Activated T-cell treated with anti-CD3 and anti-CD28 coated beads, Interleukin-2, amount 50 U/mL, for 48 hours (primary cell): Measurements from ENCODE around the gene ANKRD13B.
A peak's percentile ranks its signal among the peaks of the same experiment; 100 is the strongest.

Source experiments
- DNase-seq, 2 experiments: peaks; one replicate each; pipeline ENCODE4 v3.0.0-alpha.2; 2020

ANKRD13B gene

DNA sequence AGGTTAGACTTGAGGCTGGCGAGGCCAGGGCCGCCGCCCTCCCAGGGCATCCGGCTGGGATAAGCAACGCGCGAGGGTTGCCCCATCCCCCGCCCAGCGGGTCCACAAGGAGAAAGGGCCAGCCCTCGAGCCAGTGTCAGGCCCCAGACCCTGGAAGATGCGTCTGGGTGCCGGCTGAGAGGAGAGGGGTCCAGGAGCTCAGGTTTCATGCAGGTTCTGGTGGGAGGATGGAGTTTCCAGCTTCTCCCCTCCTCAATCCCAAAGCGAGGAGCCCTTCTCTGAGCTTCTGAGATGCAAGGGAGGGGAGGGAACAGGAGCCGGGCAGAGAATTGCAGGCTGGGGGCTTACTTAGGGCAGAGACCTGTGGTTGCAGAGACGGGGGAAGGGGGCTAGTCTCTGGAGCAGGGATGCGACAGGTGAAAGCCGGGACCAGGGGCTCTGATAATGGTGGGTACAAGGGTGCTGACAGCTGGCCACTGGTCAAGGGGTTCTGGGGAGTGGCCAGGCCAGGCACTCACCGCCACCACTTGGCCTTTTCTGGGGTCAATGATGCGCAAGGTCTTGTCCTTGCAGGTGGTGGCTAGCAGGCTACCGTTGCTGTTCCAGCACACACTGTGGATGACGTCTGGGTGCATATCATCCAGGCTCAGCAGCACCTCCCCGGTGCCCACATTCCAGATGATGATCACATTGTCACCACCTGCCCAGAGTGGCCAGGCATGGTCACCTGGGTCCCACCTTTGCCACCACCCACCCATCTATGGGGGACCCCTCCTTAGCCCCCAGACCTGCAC lies 25.5 kb downstream of the ANKRD13B start:
- DNase-seq: peak in 1 of 2 experiments; percentile 24

- DNase-seq: peak in 1 of 2 experiments; percentile 26
These were observed 26.3 kb downstream of the ANKRD13B start for GRCh38 chr17:29619251-29619650.

DNA sequence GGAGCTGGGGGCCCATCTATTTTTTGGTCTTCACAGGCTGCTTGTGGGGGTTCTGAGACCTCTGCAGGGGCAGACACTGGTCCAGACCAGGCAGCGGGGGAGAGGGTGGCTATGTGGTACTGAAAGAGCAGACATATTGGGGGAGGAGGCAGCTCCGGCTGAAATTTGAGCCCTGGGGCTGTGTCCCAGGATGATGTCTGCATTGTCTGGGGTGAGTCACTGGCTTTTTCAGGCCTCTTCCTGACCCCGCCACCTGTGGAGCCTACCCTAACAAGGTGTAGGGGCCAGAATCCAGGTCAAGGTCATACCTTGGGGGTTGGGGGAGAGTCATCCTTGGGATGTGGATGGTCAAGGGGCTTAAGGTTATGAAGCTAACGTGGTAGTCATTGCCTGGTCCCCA lies 27.3 kb downstream of the ANKRD13B start:
- DNase-seq: no peak

- no peak for DNase-seq
These were observed 28.0 kb downstream of the ANKRD13B start for GRCh38 chr17:29620779-29621500.

- no peak for DNase-seq
These were observed 28.8 kb downstream of the ANKRD13B start for GRCh38 chr17:29621751-29622194.

GRCh38 chr17:29622337-29623282 lies 29.7 kb downstream of the ANKRD13B start, which contains the start of gene CORO6:
TSS of gene CORO6 (minus strand) at chr17:29622912. CDS start at chr17:29621421, 1,491 bp downstream.
- peak; percentile 84 to 86 for DNase-seq

GRCh38 chr17:29623283-29623647 lies 30.3 kb downstream of the ANKRD13B start:
- no peak for DNase-seq

DNA sequence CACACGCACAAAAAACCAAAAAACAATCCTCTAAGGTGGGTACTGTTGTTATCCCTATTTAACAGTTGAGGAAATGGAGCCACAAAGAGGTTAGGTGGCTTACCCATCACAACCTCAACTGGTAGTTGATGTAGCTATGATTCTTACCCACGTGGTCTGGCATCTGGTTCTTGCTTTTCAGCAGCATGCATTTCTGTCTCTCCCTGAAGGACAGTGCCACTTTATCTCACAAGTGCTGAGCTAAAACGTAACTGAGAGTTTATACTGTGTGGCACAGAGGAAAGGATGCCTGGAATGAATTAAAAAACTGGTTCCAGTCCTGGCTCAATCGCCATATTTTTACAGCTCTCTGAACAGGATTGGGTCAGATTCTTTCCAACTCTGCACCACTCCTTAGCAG lies 31.7 kb downstream of the ANKRD13B start:
- DNase-seq: peak in 1 of 2 experiments; percentile 26

GRCh38 chr17:29625037-29625750 lies 32.3 kb downstream of the ANKRD13B start:
- DNase-seq: no peak

- no peak for DNase-seq
These were observed 35.0 kb downstream of the ANKRD13B start for GRCh38 chr17:29627951-29628350.

GRCh38 chr17:29628644-29629043 lies 35.7 kb downstream of the ANKRD13B start:
- DNase-seq: no peak

DNA sequence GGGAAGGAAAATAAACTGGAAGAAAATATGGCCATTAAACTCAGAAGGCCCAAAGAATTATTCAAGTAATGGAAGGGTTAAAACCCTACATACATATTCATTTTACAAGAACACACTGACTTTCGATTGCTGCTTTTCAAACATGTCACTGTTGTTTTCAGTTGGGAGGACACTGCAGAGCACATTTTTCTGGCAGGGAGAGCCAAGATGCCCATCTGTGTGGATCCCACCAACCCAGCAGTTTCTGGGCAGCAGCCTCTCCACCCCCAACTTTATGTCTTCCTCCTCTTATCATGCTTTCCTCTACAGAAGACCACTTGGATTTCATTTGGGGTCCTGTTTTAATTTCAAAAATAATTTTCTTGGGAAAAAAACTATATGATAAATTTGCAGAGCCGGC lies 36.9 kb downstream of the ANKRD13B start:
- DNase-seq: no peak

DNA sequence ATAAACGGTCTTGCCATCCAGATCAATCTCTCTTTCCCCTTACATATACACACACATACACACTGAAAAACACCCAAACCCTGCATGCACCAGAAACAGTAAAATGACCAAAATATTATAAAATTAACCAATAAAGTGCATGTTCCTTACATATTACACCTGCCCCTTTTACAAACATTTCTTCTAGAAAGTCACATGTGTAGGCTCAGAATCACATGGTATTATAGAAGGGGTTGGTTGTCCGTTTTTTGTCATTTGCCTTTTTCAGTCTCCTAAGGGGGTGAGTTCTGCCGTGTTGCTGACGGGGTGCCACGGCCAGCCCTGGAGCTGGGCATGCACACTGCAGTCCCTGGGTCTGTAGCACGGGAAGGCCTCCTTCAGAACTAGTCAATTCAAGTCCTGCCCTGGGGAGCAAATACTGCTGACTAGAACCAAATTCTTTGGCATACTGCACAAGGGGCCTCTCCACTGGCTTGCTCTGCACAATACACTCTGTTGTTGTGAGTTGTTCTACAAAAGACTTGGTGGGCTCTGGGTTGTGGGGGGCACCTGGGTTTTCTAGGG lies 37.8 kb downstream of the ANKRD13B start:
- no peak for DNase-seq

DNA sequence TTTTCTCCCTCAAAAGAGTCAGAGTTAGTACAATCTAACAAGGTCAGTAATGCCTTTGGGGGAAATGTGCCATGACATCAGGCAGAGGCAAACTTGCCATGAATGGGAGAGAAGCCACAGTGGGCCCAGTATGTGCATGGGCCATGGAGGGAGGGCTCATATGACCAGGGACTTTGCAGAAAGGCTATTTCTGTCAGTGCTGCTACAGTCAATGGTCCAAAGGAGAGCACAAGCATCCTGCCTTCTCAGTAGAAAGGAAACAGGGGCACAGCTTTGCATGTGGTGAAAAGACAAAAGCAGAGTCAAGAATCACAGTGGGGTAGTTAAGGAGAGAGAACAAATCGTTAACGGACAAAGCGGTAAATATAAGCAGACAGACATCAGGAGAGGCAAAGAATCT lies 41.0 kb downstream of the ANKRD13B start:
- no peak for DNase-seq

GRCh38 chr17:29640413-29640812 lies 47.5 kb downstream of the ANKRD13B start:
- no peak for DNase-seq

DNA sequence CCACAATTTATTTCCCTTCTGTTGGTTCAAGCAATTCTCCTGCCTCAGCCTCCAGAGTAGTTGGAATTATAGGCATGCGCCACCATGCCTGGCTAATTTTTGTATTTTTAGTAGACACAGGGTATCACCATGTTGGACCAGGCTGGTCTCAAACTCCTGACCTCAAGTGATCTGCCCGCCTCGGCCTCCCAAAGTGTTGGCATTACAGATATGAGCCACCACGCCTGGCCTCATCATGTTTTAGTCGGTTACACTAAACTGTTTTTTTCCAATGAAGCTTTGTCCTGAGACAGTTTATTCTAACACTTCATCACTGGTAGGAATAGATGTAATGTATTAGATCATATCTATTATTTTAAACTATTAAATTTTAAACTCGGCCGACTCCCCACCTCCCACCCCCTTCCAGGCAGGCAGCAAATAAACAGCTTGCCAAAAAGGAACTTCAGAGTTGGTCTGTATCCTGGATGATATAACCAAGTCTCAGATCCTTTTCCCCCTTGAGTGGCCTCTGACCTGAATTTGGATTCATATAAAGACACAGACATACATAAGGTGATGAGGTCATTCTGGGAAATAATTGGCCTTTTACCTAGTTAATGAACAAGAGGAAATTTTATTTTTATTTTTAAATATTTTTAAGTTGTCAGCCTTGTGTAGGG lies 48.2 kb downstream of the ANKRD13B start:
- no peak for DNase-seq

- no peak for DNase-seq
These were observed 49.3 kb downstream of the ANKRD13B start for GRCh38 chr17:29642171-29642611.

DNA sequence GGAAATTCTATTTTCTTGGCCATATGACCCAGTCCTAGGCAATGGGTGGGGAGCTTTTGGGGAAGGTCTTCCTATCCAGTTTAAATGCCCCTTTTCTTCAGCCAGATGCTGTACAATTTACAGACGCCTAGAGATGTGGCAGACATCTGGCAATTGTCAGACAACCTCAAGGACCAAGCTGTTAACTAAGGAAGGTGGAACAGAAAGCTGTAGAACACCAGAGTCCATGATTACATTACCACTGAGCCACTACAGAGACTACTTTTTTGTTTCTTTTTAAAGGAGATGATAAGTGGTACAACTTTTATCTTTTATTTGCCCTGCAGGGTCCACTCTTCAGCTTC lies 50.9 kb downstream of the ANKRD13B start:
- no peak for DNase-seq

DNA sequence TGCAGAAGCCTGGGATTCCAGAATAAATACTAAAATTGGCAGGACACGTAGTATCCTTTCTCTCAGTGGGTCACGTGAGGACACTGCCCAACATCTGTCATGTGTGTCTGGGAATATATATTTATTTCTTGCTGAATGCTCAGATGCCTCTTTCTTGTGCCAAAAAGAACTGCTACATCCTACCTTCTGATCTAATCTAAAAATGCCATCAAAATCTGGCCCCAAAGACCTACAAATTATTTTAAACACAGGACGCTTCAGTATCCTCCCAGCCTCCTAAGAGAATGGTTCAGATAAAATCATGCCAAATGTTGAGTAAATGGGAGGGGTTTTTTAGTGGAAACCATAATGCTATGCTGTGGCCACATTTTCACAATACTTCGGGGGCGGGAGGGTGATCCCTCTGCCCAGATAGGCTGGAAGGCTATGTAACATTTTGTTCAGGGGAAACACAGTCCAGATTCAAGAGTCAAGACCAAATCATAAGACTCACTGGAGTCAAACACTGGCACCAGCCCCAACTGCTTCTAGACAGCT lies 52.7 kb downstream of the ANKRD13B start:
- no peak for DNase-seq

- no peak for DNase-seq
These were observed 55.1 kb downstream of the ANKRD13B start for GRCh38 chr17:29648005-29648404.

GRCh38 chr17:29649359-29649758 lies 56.4 kb downstream of the ANKRD13B start:
- DNase-seq: no peak
